Astrocyte of the cerebellum (primary cell): ENCODE data around the gene RPS6KA2.
A peak's percentile ranks its signal among the peaks of the same experiment; 100 is the strongest.

ENCODE experiments used
- DNase-seq: peaks from one replicate; pipeline ENCODE4 v3.0.0-alpha.2; 2011; ENCODE audit warnings: low read depth
- H3K4me3 ChIP-seq: 2 replicates; pipeline ENCODE4 v1.5.1; 2011; ENCODE audit warnings: mild to moderate bottlenecking, low read depth, low read length, moderate library complexity
- CTCF ChIP-seq: IDR thresholded peaks from 2 replicates; pipeline ENCODE4 v1.5.1; 2012; ENCODE audit warnings: low read length, low read depth, moderate library complexity, mild to moderate bottlenecking; ENCODE audit errors: missing control alignments
- in situ Hi-C: cut with HindIII; loops from 2 replicates; pipeline ENCODE4 v1.10.0; 2017; ENCODE audit warnings: low sequenced_read_pairs

Gene RPS6KA2

DNA sequence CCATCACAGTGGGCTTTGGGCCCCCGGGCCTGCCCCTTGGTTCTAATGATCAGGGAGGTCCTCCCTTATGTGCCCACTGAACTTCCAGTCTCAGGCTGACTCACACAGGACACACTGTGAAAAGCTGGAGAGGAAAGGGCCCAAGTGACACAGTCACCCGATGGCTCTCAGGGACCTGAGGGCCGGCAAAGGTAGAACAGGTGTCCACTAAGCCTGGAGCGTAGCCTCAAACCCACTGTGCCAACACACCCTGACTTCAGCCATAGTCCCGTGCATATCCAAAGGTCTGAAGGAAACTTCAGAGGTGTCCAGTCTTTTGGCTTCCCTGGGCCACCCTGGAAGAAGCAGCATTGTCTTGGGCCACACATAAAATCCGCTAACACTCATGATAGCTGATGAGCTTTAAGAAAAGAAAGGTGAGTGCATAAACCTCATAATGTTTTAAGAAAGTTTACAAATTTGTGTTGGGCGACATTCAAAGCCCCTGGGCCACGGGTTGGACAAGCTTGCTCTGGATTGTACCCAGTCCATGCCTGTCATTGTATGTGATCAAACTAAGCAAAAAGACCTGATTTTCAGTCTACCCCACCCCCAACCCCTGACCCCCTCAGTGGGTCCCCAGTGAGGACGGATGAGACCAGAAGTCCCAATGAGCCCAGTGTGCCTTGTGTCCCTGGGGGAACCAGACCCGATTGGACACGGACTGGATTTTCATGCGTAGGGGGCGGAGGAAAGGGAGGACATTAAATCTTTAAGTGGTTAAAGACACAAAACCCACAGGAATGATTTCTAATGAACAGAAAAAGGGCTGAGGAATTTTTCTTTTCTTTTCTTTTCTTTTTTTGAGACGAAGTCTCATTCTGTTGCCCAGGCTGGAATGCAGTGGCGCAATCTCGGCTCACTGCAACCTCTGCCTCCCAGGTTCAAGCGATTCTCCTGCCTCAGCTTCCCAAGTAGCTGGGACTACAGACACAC, 46.7 kb downstream of the RPS6KA2 start:
- no peak for DNase-seq
- in situ Hi-C loops: no loop called here
- no peak overlapping the region for H3K4me3 ChIP-seq
- no peak for TF ChIP-seq CTCF

- no peak for TF ChIP-seq CTCF
- H3K4me3 ChIP-seq: no peak overlapping the region
- in situ Hi-C loops: no loop called here
- DNase-seq: no peak
Measured at GRCh38 chr6:166579237-166579850, 47.7 kb downstream of the RPS6KA2 start.

GRCh38 chr6:166578536-166579236, 48.4 kb downstream of the RPS6KA2 start:
- no peak overlapping the region for H3K4me3 ChIP-seq
- TF ChIP-seq CTCF: no peak
- no peak for DNase-seq
- in situ Hi-C loops: no loop called here

DNA sequence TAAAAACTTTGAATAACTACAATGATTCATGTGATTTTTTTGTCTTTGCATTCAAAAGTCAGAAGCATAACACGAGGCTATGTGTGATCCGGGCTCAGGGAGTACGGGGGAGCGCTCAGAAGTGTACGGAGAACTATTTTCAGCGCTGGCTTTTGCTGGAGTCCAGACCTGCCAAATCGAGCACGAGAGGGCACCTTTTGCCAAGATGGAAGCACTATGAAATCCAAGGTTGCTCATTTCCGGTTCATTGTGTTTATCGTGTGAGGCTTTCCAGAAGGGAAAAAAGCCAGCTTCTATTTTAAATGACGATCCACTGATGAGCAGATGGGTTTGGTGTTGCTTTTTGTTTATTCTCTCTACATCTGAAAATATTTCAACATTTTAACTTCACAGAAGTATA, 51.8 kb downstream of the RPS6KA2 start:
- peak; percentile 72 for DNase-seq
- in situ Hi-C loops: no loop called here
- H3K4me3 ChIP-seq: no peak overlapping the region
- no peak for TF ChIP-seq CTCF

DNA sequence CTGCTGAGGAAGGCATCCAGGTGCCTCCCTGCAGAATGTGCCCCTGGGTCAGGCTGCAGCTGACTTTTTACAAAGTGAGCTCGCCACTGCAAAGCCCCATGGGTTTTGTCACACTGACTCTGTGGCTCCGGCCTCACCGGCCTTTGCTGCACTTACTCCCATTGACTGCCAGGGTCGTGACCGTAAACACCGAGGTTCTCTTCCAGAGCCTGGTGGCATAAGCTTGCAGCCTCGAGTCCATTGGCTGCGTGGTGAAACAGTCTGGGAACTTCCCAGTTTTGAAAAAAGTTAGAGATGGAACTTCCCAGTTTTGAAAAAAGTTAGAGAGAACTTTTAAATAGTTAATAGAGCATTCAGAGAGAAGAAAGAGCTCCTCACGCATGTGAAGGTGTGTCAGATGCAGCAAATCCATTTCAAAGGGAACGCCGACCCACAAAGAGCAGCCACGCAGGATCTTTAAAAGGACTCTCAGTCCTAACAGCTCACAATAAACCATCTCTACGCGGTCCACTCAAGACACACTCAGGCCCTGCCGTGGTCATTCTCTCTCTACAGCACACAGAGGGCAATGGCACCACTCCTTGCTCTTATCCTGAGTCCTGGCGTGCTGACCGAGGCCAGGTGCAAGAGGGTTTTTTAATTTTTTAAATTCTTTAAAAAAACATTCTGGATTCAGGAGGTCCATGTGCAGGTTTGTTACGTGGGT, 53.4 kb downstream of the RPS6KA2 start:
- no peak overlapping the region for H3K4me3 ChIP-seq
- in situ Hi-C loops: no loop called here
- no peak for TF ChIP-seq CTCF
- DNase-seq: no peak
